NCI-H69 (cell line): ENCODE data around the gene NUDT3.
"Not testable (repeated sequence)": the region's sequence is repeated elsewhere in the genome, so short reads cannot be mapped to it uniquely, and the experiment has no call there.

ENCODE experiments used
- DNase-seq: peaks from one replicate; lab custom pipeline; 2025; lab: John Stamatoyannopoulos, UW

The NUDT3 gene

DNA sequence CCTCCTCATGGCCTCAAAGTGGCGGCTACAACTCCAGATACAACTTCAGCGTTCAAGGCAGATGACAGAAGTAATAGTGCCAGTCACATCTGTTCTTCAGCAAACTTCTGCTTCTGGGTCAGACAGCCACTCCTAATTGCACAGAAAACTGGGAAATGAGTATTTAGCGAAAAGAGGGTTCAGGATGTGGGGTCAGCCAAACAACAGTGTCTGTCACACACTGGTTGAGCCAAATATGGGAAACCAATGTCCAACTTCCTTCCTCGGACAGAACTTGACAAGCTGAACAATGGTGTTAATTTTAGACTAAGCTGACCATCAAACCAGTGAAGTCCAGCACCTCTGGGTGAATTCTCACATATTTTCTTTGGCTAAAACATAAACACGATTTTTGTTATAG lies 22.1 kb downstream of the NUDT3 start:
- no peak for DNase-seq

DNA sequence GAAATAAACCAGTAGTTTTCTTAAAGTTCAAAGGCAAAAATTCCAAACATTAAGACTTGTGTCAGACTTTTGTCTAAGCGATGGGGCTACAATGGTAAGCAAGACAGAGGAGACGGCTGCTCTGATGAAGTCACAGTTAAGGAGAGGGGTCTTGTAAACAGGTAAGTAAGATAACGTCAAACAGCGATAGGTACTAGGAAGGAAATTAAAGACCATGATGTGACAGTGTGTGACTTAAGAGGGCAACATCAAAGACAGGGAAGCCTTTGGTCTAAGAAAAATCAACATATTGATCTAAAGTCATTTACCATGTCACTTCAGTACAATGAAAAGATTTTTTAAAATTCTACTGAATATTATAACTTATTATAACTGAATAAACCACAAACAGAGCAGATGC lies 23.1 kb downstream of the NUDT3 start:
- no peak for DNase-seq

DNA sequence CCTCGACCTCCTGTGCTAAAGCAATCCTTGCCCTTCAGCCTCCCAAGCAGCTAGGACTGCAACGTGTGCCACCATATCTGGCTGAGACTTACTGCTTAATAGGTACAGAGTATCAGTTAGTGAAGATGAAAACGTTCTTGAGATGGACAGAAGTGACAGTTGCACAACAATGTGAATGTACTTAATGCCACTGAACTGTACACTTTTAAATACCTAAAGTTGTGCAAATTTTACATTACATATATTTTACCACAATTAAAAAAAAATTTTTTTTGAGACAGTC lies 25.9 kb downstream of the NUDT3 start:
- DNase-seq = no peak

DNA sequence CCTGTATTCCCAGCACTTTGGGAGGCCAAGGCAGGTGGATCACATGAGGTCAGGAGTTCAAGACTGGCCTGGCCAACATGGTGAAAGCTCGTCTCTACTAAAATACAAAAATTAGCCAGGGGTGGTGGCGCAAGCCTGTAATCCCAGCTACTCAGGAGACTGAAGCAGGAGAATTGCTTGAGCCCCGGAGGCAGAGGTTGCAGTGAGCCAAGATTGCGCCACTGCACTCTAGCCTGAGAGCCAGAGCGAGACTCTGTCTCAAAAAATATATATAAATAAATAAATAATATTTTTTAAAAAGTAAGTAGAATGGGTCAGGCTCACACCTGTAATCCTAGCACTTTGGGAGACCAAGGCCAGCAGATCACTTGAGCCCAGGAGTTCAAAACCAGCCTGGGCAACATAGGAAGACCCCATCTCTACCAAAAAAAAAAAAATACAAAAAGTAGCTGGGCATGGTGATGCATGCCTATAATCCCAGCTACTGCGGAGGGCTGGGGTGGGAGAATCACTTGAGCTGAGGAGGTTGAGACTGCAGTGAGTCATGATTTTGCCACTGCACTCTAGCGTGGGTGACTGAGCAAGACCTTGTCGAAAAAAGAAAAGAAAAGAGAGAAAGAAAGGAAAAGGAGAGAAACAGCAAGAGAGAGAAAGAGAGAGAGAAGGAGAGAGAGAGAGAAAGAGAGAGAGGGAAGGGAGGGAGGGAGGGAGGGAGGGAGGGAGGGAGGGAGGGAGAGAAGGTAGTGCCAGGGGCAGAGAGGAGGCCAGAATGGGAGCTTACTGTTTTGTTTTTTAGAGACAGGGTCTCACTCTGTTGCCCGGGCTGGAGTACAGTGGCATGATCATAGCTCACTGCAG lies 26.5 kb downstream of the NUDT3 start:
- DNase-seq = not testable (repeated sequence)

DNA sequence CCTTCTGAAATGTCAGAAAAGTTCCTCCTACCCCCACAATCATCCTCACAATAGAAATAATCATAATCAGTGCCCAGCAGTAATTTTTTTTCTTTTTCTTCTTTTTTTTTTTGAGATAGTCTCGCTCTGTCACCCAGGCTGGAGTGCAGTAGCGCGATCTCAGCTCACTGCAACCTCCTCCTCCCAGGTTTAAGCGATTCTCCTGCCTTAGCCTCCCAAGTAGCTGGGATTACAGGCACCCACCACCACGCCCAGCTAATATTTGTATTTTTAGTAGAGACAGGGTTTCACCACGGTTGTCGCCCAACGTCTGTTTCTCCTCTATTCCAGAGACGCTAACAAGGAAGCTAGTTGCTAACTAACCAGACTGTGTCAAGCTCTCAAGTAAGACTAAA lies 28.8 kb downstream of the NUDT3 start:
- DNase-seq = not testable (repeated sequence)

DNA sequence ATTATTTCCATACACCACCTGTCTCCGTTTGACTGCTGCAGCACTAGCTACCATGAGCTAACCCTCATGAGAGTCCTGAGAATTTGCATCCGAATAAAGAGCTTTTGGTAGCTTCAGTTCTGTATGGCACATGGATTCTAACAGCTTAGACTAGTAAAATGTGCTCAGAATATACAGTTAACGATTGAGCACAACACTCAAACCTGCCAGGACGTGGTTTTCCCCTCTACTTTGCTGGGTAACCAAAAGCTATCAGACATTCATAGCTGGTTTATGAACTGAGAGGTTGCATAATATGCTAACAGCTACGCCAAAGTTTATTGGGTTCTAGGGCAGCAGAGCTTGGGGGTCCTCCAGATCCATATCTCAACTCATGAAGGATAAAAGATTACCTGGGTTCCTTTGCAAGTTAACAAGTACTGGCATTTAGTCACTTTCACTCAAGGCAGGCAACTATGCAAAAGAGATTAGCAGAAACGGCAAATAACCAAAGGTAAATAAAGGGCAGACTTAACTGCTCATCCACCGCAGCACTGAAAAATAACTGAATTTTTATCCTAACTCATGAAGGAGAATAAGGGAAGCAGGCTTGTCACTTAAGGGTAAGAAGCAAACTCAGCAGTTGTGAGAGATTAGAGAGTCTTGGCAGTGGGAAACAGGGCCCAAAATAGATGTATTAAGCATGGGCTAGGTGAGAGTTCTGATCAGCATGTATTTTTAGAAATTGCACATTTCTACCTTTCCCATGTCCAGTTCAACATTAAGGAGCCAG lies 29.4 kb downstream of the NUDT3 start:
- no peak for DNase-seq

DNA sequence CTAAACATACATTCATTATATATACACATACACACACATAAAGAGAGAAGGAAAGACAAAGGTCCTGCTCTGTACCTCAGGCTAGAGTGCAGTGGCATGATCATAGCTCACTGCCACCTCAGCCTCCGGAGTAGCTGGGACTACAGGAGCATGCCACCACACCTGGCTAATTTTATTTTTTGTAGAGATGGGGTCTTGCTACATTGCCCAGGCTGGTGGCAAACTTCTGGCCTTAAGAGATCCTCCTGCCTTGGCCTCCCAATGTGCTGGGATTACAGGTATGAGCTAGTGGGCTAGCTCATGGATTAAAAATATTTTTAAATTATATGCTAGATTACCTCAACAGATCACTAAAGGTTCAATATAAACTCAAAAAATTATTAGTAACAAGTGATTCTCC lies 30.3 kb downstream of the NUDT3 start:
- no peak for DNase-seq

DNA sequence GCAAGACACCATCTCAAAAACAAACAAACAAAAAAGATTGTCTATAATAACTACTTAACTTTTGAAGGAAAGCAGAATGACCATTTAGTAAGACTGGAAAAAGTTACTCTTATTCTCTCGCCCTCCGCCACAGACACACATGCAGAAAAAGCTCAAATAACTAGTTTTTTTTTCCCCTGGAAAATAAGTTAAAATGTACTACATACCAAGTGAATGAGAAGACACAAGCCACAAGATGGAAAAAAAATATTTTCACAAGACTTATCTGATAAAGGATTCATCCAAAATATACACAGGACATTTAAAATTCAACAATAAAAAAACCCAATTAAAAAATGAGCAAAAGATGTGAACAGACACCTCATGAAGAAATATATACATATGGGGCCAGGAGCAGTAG lies 31.9 kb downstream of the NUDT3 start:
- DNase-seq = no peak

DNA sequence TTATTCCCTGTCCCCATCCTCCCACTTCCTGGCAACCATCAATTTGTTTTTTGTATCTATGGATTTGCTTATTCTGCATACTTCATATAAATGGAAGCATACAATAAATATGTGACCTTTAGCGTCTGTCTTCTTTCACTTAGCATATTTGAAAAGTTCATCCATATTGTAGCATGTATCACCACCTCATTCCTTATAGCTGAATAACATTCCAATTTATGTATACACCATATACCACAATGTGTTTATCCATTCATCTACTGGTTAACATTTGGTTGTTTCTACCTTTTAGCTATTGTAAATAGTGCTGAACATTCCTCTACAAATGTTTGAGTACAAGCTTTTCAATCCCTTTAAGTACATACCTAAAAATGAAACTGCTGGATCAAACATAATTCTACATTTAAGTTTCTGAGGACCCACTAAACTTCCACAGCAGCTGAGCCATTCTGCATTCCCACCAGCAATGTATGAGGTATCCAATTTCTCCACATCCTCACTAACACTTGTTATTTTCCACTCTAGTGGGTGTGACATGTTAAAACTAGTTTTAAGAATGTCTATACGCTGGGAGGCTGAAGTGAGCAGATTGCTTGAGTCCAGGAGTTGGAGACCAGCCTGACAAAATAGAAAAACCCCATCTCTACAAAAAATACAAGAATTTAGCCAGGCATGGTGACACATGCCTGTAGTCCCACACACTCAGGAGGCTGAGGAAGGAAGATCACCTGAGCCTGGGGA lies 32.9 kb downstream of the NUDT3 start:
- DNase-seq = peak; percentile 36

DNA sequence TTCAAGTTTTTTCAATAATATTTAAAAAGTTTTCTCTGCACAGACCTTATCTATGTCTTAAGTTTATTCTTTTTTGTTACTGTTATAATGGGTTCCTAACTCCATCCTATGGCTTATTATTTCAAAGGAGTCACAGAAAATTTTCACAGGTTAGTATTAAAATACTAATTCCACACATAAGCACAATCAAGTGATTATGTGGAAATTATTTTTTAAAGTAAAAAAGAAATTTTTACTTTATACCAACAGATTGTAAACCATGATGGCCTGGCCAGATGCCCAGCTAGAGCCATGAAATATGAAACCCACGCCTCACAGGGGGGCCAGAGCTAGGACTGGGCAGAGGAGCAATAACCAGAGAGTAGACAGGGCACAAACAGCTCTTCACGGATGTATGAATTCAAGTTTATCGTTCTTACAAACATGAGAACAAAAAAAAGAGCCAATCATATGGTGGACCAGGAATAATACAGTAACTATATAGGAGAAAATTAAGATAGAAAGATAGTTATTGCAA lies 34.0 kb downstream of the NUDT3 start:
- peak; percentile 89 for DNase-seq

DNA sequence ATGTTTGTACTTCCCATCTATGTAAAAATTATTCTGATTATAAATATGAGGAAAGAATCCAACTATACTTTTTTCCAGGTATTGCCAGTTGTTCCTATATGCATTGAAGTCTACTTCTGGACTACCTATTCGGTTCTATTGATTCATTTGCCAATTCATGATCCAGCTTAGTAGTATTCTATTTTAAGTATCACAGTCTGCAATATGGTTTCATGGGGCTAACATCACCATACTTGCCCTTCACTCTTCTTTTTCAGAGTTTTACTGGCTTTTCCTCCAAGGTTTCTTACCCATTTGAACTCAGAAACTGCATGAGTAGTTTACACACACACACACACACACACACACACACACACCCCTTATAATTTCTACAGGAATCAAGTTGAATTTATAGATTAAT lies 34.5 kb downstream of the NUDT3 start:
- peak; percentile 39 for DNase-seq

DNA sequence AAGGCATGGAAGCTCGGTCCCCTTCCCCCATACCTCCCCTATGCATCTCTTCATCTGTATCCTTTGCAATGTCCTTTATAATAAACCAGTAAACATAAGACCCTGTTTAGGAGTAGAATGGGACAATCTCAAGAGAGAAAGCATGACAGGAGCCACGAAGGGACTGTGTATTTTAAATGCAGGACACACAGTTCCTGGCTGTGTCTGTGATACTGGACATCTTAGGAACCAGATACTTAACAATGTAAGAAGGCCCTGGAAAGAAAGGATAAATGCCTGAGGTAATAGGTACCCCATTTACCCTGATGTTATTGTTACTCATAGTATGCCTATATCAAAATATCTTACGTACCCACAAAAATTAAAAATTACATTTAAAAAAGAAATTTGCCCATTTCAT lies 36.6 kb downstream of the NUDT3 start:
- no peak for DNase-seq

DNA sequence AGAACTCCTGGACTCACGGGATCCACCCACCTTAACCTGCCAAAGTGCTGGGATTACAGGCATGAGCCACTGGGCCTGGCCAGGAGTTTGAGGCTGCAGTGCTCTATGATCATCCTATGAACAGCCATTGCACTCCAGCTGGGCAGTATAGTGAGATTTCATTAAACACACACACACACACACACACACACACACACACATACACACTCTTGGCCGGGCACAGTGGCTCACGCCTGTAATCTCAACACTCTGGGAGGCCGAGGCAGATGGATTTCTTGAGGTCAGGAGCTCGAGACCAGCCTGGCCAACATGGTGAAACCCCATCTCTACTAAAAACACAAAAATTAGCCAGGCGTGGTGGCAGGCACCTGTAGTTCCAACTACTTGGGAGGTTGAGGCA lies 38.2 kb downstream of the NUDT3 start:
- DNase-seq = not testable (repeated sequence)

DNA sequence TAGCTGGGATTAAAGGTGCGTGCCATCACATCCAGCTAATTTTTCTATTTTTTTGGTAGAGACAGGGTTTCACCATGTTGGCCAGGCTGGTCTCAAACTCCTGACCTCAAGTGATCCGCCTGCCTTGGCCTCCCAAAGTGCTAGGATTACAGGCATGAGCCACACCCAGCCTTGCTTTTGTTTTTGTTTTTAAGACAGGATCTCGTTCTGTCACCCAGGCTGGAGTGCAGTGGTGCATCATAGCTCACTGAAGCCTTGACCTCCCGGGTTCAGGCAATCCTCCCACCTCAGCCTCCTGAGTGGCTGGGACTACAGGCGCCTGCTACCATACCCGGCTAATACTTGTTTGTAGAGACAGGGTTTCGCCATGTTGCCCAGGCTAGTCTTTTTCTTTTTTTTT lies 38.9 kb downstream of the NUDT3 start:
- not testable (repeated sequence) for DNase-seq

DNA sequence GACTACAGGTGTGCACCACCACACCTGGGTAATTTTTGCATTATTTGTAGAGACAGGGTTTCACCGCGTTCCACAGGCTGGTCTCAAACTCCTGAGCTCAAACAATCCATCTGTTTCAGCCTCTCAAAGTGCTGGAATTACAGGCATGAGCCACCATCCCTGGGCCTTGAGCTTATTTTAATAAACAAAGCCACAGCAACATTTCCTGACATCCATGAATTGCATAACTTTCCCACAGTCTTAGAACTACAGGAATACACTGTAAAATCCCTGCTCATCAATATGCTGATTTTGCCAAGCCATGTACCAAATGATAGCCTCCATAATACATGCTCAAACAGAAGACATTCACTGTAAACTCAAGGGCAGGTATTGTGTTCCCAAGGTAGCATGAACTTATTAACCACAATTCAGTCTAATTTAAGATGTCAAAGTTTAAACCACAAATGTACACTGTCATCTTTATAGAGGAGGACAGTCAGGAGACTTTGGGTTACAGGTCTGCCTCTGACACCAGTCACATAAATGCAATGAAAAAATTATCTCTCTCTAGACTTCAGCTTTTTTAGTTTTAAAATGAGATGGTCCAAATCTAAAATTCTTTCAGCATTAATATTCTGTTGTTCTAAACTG lies 40.0 kb downstream of the NUDT3 start:
- DNase-seq = no peak

DNA sequence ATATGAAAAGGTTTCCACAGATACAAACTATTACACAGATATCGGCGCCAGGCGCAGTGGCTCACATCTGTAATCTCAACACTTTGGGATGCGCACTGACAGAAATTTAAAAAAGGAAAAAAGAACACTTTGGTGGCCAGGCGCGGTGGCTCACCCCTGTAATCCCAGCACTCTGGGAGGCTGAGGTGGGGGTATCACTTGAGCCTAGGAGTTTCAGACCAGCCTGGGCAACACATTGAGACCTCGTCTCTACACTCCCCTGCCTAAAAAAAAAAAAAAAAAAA lies 41.6 kb downstream of the NUDT3 start:
- DNase-seq = no peak

DNA sequence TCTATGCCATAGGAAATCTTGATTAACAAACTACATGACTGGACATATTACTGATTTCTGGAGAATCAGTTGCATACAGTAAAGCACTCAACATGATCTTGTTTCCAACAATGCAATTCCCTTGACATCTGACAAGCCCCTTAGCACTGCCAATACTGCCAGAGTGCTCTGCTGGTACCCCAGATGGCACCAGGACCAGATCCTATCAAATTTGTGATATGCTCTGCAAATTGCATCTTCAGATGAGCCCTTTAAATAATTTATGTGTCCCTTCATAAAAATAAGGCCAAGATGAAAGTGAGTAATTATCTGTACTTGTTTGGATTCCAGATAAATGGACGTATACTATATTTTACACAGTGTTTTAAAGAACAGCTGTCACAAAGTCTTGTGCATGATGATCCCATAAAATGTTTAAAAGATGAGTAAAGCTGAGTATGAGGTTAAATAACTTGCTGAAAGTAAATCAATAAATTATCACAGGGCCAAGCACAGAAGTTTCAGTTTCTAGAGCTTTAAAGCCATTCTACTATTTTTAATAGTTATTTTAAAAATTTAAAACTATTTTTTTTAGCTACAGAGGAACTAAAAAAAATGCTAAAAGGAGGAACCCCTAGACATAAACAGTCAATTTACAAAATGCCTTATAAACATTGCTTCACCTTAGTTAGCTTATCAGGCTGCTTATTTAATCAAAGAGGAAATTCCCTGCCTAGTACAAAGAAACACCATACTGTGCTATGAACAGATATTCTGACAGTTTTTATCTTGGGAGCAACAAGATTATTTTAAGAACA lies 42.1 kb downstream of the NUDT3 start:
- DNase-seq = peak; percentile 62

DNA sequence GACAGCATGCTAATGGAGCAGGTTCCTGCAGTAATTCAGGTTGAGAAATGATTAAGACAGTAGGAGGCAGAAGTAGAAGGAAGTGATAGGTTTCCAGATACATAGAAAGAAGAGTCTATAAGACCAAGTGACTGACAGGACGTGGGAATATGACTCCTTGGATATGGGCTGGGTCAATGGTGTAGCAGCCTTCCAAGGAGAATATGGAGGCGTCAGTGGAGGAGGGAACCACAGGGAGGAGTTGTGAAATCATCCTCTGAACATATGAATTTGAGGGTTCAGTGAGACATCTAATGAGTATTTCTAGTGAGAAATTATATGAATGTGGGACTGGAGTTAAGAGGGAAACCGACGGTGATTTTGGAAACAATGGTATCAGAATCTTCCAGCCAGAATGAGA lies 43.3 kb downstream of the NUDT3 start:
- no peak for DNase-seq

DNA sequence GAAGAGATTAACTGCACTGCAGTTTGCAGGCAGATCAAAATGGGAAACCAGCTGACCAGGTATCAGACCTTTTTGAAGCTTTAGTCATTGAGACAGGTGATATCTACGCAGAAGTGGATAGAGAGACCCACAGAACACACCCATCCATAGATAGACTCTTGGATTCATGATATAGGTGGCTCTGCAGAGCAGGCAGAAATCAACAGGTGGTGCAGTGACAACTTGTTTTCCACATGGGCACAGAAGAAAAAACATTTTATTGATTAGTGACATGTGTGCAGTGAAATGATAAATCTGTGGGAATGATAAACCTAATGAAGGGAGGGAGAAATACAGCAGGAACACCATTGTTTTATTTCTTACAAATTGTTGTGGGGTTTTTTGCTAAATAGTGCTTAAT lies 45.2 kb downstream of the NUDT3 start:
- DNase-seq = no peak

DNA sequence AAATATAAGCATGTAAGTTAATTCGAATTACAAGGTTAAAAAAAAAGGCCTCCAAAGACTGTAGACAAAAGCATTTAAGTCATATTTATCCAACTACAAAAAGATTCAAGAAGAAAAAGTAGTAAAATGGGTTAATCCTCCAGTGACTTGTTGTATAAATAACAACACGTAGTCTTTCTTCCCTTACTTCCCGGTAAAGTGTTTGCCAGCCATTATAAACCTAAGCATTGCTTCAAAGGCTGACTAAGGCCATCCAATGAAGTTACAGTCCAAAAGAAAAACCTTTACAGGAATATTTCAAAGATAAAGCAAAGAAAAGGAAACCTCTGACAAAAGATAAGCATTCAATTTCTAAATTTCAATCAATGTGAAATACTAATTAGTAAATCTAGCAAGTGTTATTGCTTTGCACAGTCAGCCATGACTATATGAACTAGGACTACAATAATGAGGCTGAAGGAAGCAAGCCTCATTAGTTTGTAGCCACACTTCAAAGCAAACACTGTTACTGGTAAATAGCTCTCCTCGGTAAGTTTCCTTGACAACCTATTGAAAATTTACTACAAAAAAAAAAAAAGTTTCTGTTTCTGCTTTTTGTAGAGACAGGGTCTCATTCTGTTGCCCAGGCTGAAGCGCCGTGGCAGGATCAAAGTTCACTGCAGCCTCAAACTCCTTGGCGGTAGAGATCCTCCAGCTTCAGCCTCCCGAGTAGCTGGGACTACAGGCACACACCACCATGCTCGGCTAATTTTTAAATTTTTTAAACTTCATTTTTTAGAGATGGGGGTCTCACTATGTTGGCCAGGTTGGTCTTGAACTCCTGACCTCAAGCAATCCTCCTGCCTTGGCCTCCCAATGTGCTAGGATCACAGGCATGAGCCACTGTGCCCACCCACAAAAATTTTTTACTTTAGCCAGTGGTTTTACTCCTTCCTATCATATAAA lies 46.0 kb downstream of the NUDT3 start:
- no peak for DNase-seq

DNA sequence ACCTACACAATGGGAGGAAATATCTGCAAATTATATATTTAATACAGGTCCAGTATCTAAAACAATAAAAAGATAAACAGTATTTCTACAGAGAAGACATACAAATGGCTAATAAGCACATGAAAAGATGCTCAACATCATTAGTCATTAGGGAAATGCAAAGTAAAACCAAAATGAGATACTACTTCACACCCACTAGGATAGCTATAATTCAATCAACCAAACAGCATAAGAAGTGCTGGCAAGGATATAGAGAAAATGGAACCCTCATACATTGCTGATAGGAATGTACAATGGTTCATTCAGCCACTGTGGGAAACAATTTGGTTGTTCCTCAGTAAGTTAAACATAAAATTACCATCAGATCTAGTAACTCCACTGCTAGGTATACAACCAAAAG lies 48.7 kb downstream of the NUDT3 start:
- no peak for DNase-seq
